ENCODE results near the gene EIF6. TPM values are rescaled to one million over a fixed set of nuclear protein-coding genes. Genes with fewer than 3 reads are reported as not detected.

EIF6 gene
- polyA plus RNA-seq, 1 donor from 2014 or later = 143 TPM

- H3K9me3 ChIP-seq (ENCODE audit: low read length) = no peaks in the 10 kb centered on the region
- H3K9ac ChIP-seq (ENCODE audit: low read length) = no peak overlapping the region
- H3K9me2 ChIP-seq (ENCODE audit: insufficient read depth, low read length) = no peaks in the 10 kb centered on the region
- H4K20me1 ChIP-seq (ENCODE audit: insufficient read depth) = no peaks in the 10 kb centered on the region
- no peaks in the 10 kb centered on the region for H3K79me2 ChIP-seq (replicated peaks; ENCODE audit: insufficient read depth, low read length)
- H3K4me3 ChIP-seq (ENCODE audit: low read length) = no peak overlapping the region
- no peak overlapping the region for H2AFZ ChIP-seq (ENCODE audit: low read depth, low read length)
- no peak overlapping the region for H3K27ac ChIP-seq (ENCODE audit: low read length)
- no peaks in the 10 kb centered on the region for H3K36me3 ChIP-seq (ENCODE audit: insufficient read depth, low read length)
- H3K27me3 ChIP-seq (ENCODE audit: insufficient read depth, low read depth, low read length) = no peaks in the 10 kb centered on the region
- H3F3A ChIP-seq (ENCODE audit: insufficient read depth, low read length, poor library complexity, severe bottlenecking) = no peaks in the 10 kb centered on the region
- no peak for TF ChIP-seq EZH2 (IDR thresholded peaks at IDR 0.05; ENCODE audit: borderline replicate concordance, insufficient read depth, low read length, poor library complexity, severe bottlenecking)
- no peak for TF ChIP-seq RAD21 (conservative IDR thresholded peaks at IDR 0.05)
- no peak for TF ChIP-seq POLR2AphosphoS5 (IDR thresholded peaks at IDR 0.05)
- TF ChIP-seq SMC3 (conservative IDR thresholded peaks at IDR 0.05; ENCODE audit: poor library complexity) = no peak
- TF ChIP-seq EP300 (conservative IDR thresholded peaks at IDR 0.05; ENCODE audit: poor library complexity, severe bottlenecking) = no peak
- no peak for TF ChIP-seq TAF1 (IDR thresholded peaks at IDR 0.05; ENCODE audit: low read depth)
- TF ChIP-seq CTCF (IDR thresholded peaks at IDR 0.05; ENCODE audit: poor library complexity, severe bottlenecking) = no peak
- no peak for TF ChIP-seq MXI1 (conservative IDR thresholded peaks at IDR 0.05; ENCODE audit: poor library complexity, severe bottlenecking)
- no peak overlapping the region for H3K4me2 ChIP-seq (ENCODE audit: low read length)
Observed at GRCh38 chr20:35319871-35320197, 35.3 kb upstream of the EIF6 start.

DNA sequence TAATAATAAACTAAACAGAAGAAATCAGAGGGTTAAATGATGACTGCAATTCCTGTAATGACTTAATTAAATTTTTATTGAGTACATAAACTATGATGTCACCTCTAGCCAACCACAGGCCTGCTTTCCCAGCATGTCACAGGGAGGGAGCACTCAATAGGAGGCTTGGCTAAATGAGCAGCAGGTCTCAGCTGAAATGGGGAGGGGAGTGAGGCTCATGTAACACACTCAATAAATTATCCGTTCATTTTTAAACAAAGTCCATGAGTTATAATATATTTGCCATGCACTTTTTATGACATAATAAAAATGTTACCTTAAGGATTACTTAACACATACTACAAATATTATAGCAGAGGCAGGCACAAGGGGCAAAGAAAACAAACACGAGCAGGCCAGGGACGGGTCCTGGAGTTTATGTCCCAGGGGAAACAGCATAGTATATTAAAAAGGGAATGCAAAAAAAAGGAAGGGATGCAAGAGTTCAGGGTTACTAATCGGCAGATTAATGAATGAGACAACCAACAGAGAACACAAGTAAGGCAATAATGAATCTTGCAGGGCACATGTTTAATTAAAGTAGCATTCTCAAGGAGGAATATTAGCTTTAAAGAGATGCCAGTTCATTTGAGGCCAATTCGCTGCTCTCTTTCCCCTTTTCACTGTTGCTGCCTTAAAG lies 34.8 kb upstream of the EIF6 start:
- H3K27me3 ChIP-seq (ENCODE audit: insufficient read depth, low read depth, low read length) = no peaks in the 10 kb centered on the region
- H3K27ac ChIP-seq (ENCODE audit: low read length) = no peak overlapping the region
- TF ChIP-seq CTCF (IDR thresholded peaks at IDR 0.05; ENCODE audit: poor library complexity, severe bottlenecking) = no peak
- no peak for TF ChIP-seq TAF1 (IDR thresholded peaks at IDR 0.05; ENCODE audit: low read depth)
- TF ChIP-seq, protein P1, sequence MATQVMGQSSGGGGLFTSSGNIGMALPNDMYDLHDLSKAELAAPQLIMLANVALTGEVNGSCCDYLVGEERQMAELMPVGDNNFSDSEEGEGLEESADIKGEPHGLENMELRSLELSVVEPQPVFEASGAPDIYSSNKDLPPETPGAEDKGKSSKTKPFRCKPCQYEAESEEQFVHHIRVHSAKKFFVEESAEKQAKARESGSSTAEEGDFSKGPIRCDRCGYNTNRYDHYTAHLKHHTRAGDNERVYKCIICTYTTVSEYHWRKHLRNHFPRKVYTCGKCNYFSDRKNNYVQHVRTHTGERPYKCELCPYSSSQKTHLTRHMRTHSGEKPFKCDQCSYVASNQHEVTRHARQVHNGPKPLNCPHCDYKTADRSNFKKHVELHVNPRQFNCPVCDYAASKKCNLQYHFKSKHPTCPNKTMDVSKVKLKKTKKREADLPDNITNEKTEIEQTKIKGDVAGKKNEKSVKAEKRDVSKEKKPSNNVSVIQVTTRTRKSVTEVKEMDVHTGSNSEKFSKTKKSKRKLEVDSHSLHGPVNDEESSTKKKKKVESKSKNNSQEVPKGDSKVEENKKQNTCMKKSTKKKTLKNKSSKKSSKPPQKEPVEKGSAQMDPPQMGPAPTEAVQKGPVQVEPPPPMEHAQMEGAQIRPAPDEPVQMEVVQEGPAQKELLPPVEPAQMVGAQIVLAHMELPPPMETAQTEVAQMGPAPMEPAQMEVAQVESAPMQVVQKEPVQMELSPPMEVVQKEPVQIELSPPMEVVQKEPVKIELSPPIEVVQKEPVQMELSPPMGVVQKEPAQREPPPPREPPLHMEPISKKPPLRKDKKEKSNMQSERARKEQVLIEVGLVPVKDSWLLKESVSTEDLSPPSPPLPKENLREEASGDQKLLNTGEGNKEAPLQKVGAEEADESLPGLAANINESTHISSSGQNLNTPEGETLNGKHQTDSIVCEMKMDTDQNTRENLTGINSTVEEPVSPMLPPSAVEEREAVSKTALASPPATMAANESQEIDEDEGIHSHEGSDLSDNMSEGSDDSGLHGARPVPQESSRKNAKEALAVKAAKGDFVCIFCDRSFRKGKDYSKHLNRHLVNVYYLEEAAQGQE (IDR thresholded peaks at IDR 0.05; ENCODE audit: borderline replicate concordance) = no peak
- no peak for TF ChIP-seq RAD21 (conservative IDR thresholded peaks at IDR 0.05)
- no peak for TF ChIP-seq EZH2 (IDR thresholded peaks at IDR 0.05; ENCODE audit: borderline replicate concordance, insufficient read depth, low read length, poor library complexity, severe bottlenecking)
- TF ChIP-seq SMC3 (conservative IDR thresholded peaks at IDR 0.05; ENCODE audit: poor library complexity) = no peak
- H3K4me2 ChIP-seq (ENCODE audit: low read length) = no peak overlapping the region
- H3K9ac ChIP-seq (ENCODE audit: low read length) = no peak overlapping the region
- no peak overlapping the region for H3K4me3 ChIP-seq (ENCODE audit: low read length)
- no peaks in the 10 kb centered on the region for H4K20me1 ChIP-seq (ENCODE audit: insufficient read depth)
- H3K36me3 ChIP-seq (ENCODE audit: insufficient read depth, low read length) = no peaks in the 10 kb centered on the region
- H3K9me2 ChIP-seq (ENCODE audit: insufficient read depth, low read length) = no peaks in the 10 kb centered on the region
- no peaks in the 10 kb centered on the region for H3K9me3 ChIP-seq (ENCODE audit: low read length)
- no peaks in the 10 kb centered on the region for H3K79me2 ChIP-seq (replicated peaks; ENCODE audit: insufficient read depth, low read length)
- no peak overlapping the region for H2AFZ ChIP-seq (ENCODE audit: low read depth, low read length)
- H3F3A ChIP-seq (ENCODE audit: insufficient read depth, low read length, poor library complexity, severe bottlenecking) = no peaks in the 10 kb centered on the region

Measured in neural cell (in vitro differentiated cells).